GM21619 (cell line): Measurements from ENCODE around the gene COX4I1.

ENCODE experiments used
- ATAC-seq: cut with Tn5 transposase; IDR thresholded peaks from one replicate; pipeline ENCODE4 v1.9.1; 2021; ENCODE audit not compliant: unreplicated experiment

The COX4I1 gene

DNA sequence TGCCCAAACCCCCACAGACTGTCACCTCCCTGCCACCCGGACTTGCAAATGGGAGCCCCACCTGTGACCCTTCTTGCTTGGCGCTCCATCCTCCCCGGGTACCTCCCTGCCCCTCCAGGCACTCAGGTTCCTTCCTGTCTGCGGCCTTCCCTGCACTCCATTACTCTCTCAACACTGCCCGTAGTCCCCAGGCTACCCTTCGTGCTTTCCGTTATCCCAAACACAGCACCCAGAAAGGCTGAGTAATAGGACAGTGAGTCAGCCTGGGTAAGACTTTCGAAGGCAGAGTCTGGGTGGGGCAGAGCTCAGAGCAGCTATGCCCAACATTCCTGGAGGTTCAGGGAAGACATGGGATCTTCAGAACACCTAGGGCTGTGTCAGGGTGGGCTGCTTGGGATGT, 32.0 kb upstream of the COX4I1 start:
- no peak for ATAC-seq

DNA sequence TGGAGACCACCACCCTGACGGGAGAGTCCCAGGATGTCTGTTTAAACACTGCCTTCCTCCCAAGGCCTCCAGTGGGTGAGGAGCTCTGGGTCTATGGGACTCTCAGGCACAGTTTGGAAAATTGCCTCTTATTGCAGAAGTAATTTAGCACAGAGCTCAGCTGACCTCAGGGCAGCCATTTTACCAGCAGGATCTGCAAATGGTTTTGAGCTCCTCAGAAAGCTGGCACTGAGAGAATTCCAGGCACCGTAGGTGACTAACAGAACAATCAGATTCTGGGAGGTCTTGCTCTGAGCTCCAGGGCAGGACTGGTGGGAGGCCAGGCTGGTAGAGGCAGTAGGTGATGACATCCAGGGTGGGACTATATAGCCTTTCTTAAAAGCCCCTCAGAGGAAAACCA, 31.3 kb upstream of the COX4I1 start:
- no peak for ATAC-seq

DNA sequence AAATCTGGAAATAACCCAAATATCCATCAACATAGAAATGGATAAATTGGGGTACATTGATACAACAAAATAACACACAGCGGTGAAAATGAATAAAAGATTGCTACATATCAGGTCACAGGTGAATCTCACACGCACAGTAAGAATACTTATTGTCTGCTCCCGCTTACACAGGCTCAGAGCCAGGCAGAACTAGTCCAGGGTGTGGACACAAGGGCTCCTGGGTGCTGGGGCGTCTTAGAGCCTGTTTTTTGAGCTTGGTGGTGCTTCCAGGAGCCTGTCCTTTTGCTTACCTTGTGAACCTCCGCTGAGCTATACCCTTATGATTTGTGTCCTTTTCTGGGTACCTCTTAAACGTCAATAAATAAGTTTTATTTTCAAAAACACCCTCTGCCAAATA, 28.8 kb upstream of the COX4I1 start:
- ATAC-seq: no peak

DNA sequence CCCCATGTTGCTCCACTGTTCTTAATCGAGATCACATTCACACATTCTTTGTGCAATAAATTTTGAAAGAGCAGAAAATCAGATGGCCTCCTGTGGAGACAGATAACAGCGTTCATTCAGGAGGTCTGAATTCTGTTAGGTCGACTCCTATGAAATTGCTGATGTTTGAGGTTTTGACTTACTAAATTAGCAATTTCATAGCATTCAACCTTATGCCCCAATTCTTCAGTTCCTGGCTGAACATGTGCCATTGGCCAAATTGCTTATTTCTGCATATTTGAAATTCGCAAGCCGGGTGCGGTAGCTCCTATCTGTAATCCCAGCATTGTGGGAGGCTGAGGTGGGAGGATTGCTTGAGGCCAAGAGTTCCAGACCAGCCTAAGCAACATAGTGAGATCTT, 26.5 kb upstream of the COX4I1 start:
- ATAC-seq: no peak

DNA sequence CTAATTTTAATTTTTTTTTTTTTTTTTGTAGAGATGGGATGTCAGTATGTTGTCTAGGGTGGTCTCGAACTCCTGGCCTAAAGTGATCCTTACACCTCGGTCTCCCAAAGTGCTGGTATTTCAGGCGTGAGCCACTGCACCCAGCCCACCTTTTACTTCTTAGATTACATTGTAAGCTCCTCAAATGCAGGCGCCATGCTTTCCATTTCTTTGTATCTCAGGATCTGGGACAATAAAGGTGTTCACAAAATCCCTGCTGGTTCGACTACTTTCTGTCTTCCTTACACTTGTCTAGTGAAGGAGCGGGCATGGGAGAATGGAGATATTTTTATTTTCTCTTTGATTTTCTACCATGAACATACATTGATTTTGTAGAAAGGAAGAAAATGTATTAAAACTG, 25.4 kb upstream of the COX4I1 start:
- ATAC-seq: no peak

DNA sequence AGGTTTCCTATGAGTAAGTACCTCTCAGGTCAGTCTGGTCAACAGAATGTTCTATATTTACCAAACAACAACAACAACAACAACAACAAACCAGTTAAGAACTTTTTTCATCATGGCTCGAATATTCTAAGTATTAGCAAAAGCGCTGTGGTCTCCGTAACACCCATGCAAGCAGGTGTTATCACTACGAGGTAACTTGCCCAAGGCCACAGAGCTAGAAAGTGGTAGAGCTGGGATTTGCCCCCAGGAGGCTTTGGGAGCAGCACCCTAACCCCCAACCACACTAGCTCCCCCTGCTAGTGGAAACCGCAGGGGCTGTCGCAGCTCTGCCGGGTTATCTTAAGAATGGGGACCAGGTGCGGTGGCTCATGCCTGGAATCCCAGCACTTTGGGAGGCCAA, 24.7 kb upstream of the COX4I1 start:
- ATAC-seq: no peak

DNA sequence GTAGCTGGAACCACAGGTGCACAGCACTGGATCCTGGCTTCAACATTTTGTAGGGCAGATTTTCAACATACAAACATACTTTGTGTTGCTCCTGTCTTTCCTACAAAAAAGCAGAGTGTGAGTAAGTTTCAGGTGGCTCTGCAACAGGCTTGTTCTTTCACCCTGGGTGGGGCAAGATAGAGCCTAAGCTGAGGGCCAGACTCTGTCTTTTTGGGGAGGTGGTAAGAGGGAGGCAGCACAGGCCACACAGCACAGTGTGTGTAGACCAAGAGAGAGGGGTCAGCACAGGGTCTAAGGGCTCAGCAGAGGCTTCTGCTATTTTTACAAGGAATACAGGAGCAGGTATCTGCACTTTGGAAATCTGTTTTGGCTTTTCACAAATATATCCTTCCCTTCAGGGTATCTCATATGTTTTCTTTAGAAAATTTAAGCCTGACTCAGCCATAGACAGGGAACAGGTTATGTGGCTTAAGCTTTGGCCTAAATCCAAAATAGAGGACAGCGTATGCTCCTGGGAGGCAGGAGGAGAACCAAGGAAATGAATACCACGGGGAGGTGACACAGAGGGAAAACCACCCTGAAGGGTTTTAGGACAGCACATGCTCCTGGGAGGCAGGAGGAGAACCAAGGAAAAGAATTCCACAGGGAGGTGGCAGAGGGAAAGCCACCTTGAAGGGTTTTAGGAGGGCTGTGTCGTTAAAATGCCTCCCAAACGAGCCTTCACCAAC, 21.7 kb upstream of the COX4I1 start:
- ATAC-seq: no peak

DNA sequence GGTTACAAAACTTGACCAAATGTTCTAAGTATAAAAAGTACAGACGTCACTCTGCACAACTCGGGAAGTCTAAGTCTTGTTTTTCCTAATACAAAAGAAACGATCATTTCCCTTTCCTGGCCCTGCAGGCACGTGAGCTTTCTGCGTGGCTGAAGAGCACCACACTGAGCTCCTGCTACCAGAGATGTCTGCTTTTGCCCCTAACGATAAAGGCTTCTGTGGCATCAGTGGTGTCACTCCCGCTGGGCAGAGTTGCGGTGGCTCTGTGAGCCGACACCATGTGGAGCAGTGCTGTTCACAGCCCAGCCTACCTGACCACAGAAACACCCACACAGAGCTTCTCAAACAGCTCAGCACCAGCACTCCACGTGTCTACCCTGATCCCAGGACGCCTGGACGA, 20.6 kb upstream of the COX4I1 start:
- no peak for ATAC-seq

DNA sequence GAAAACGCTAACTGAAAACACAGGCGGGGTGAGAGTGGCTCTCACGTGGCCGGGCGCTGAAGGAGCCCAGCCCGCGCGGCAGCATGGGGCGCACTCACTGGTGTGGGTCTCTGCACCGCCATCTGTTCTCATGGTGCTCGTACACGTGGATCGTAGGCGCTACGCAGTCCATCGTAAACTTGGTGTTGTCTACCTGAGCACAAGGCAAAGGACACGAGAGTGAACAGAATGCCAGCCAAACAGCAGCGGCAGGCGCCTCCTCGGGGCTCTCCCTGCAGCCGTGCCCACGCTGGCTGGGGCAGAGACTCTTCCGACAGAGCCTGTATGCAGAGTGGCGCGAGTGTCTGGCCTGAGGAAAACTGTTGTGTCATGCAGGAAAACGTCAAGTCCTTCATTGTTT, 19.2 kb upstream of the COX4I1 start:
- ATAC-seq: no peak

DNA sequence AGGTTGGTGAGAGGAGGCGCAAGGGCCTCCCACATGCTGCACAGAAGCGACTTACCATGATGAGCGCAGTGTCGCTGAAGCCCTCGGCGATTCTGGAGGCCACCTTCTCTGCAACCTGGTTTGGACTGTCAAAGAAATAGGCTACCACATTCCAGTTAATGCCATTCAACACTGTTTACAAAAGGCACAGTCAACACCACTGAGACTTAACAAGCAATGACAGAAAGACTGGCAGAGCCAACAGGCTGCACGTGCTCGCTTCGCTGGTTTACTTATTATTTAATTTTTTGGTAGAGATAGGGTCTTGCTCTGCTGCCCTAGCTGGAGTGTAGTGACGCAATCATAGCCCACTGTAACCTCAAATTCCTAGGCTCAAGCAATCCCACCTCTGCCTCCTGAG, 18.3 kb upstream of the COX4I1 start:
- no peak for ATAC-seq

DNA sequence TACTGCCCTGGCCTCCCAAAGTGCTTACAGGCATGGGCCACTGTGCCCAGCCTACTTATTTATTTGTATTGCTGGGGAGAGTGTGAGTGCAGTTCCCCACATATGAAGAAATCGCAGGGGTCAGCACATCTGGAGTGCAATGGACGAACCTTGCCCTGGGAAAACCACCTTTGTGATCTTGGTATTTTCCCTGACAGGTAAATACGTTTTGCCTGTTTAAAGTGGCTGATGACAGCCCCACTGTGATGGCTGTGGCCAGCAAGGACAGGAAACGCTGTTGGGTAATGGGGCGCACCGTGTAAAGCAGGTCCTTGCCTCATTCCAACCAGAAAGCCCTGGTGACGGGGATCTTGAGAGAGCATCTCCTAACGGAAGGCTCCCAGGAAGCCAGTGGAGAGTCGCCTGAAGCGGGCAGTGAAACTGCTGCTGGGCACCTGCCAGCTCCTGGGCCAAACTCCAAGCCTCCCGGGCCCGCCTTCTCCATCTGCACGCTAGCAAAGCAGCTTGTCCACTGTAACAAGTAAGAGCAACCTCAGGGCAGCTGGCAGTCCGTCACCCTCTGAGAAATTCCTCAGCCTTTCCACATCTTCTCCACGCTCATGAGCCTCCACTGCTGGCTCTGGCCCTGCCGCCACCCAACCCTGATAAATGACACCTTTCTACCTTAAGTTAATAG, 17.7 kb upstream of the COX4I1 start:
- no peak for ATAC-seq

DNA sequence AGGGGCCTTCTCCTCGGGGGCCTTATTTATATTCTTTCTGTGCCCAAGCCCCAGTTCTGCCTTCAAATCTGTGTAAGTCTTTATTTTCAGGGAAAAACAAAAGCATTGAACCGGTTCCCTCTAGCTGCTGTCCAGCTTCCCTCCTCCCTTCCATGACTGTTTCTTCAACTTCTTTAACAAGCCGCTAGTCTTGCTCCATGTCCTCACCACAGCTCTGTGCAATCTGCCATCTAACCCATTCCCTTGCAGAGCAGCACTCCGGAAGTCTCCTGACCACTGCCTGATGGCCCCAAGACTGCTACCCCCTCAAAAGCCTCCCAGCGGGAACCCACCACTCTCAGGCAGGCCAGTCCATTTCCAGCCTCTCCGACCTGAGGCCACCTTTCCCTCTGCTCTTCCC, 17.0 kb upstream of the COX4I1 start:
- no peak for ATAC-seq

DNA sequence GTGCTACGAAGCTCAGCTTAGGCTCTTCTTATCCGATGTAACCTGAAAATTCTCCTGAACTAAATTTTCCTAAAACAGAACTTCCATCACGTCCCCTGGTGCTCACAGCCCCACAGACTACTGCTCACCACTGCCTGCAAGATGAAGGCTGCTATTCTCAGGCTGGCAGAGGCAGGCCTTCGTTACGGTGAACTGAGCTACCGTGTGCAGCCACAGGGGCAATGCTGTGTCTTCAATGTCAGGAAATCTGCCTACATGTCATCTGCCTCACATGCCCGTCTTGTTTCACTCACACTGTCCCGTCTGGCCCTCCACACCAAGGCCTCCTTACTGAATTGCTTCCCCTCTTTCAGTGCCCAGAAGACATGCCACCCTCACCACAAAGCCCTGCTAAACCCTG, 16.1 kb upstream of the COX4I1 start:
- ATAC-seq: no peak

DNA sequence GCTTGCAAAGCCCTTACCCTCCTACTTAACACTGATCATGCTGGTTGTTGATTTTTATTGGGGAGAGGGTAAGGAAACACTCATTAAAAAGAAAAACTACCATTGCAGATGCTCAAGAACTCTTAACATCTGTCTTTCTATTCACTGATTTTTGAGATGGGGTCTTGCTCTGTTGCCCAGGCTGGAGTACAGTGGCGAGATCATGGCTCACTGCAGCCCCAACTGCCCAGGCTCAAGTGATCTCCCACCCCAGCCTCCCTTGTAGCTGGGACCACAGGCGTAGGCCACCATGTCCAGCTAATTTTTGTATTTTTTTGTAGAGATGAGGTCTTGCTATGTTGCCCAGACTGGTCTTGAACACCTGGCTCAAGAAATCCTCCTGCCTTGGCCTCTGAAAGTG, 14.7 kb upstream of the COX4I1 start:
- ATAC-seq: no peak

DNA sequence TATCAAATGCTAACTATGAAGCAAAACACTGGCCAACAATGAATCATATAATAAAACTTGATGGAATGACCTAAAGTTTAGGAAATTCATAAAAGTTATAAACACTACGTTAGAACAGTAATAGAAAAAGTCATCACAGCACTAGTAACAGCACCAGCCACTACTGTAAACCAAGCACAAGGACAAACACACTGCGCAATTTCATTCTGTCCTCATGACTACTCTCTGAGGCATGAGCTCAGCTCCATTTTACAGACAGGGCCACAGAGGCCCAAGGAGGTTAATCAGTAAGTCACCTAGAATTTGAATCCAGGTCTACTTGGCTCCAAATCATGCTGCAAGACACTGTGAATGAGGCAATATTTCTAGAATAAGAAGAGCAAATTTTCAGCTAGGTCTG, 13.6 kb upstream of the COX4I1 start:
- ATAC-seq: no peak

DNA sequence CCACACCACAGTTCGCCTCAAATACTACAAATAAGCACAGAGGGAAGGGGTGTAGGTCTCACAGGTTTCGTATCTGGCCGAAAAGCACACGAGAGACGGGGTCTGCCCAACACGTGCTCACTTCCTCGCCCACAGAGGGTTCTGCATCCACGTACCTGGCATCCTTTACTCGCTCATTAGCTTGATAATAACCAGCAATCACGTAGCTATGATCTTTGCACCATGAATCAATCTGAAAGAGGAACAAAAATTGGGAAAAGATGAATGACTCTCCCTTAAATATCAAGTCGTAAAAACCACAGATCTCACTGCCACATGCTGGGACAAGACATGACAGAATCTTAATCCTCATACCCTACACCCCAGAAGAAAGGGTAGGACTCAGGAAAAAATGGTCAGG, 10.7 kb upstream of the COX4I1 start:
- no peak for ATAC-seq

DNA sequence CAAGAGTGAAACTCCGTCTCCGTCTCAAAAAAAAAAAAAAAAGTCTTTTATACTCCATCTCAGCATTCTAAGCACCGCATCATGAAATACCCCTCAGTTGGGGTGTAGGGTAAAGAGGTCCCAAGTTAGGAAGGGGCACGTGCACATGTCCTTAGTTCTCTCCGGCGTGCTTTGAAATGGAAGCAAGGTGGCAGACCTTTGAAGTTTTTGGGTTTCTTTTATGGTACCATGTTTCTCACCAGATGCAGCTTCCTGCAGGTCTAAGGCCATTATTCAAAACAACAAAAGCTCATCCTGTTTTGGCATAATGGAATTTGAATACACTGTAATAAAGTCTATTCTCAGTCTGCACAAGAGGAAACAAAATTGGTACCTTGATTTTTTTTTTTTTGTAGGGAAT, 9.7 kb upstream of the COX4I1 start:
- ATAC-seq: no peak

DNA sequence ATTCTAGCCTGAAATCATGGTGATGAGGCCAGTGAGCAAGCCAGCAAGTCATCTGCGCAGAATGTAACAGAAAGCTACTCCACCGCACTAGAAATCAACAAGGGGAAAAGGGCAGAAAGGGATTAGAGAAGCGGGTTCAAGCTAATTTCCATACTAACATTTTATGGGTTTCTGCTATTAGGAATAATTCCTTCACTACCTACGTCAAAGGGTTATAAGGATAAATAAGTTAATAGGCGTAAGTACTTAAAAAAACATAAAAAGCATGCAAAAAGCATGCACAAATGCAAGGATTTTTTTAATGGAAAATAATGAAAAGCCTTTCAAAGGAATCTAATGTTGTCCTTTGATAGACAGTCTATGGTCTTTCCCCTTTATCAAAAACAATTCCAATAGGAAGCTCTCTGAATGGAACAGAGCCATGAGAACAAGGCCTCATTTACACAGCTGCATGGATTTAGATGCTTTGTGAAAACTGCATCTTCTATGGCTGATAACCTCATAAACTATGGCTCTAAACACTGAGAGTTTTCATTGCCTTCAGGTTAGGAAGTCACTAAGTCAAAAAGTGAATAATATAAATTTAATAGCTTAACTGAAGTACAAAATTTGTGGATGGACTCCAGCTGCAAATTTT, 5.7 kb upstream of the COX4I1 start:
- ATAC-seq: no peak

DNA sequence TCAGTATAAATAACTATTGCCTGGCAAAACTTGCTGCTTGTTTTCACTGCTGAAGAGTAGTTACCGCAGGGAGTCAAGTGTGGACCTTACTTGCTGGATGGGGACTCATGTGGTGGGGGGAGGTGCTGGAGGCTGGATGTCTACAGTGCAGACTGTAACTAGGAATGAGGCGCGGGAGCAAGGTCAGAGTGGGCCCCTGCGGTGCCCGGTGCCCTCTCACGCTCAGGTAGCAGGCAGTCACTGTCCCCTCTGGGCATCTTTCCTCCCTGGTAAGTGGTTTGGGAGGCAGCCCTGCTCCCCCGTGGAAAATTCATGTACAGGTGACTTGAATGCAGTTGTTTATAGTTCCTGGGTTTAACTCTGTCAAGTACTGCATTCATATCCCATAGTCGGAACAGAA, 4.8 kb upstream of the COX4I1 start:
- ATAC-seq: no peak

DNA sequence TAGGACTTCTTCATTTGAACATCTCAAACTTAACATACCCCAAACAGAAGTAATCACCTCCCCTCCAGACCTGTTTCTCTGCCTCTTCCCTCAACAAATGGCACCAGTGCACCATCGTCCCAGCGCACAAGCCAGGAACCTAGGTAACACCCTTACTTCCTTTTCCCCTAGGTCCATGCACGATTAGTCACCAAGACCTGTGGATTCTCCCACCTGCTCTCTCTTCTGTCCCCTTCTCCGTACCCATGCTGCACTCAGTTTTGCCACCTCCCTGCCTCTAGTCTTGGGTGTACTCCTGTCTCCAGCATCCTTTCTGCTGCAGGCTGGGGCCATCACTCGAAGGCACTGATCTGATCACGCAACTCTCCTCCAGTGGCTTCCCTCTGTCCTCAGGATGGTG, 3.3 kb upstream of the COX4I1 start:
- ATAC-seq: no peak

DNA sequence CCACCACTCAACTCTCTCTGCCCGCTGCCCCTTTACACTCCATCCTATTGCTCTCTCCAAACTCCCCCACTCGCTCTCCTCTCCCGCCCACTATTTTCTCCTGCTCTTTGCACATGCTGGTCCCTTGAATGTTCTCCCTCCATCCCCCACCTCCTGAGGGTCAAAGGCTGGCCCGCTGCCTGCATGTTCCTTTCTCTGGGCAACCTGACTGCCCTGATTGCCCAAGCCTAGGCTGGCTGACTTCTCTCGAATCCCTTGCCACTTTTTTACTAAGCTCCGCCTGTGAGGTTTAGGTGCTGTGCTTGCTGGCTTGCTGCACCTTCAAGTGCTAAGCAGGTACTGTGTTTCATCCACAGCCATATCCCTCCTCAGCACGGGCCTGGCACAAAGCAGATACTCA, 2.9 kb upstream of the COX4I1 start:
- ATAC-seq: no peak

DNA sequence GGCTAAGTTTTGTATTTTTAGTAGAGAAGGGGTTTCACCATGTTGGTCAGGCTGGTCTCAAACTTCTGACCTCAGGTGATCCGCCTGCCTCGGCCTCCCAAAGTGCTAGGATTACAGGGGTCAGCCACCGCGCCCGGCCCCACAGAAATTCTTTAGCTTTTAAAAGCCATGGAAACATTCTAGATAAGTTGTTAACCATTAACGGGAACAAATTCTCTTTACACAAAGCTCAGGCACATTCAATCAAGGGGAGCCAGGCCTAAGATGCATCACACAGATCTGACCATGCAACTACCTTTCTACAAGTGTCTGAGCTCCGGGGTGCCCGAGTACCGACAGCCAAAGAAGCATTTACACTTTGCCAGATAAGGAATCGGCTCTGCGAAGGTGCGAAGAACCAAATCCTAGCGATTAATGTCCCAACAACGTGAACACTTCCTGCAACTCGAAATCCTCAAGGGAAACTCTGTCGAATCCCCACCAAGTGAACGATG, 1.2 kb upstream of the COX4I1 start:
- no peak for ATAC-seq
